ENCODE measurements around the gene WNT9A. TPM values are rescaled to one million over a fixed set of nuclear protein-coding genes. Genes with fewer than 3 reads are reported as not detected.

Gene WNT9A
- total and polyA plus RNA-seq, 2 of the 4 experiments (the other 2 are of a cell fraction): 0.18 to 0.36 TPM

GRCh38 chr1:227896710-227897655, 50.7 kb downstream of the WNT9A start:
- Histone ChIP-seq H3K36me3 (ENCODE audit: control insufficient read depth, insufficient read depth, low read length) (no peaks in the 10 kb centered on the region), H3K18ac (ENCODE audit: low read depth, low read length) (no peak overlapping the region), H2AFZ (replicated peaks; ENCODE audit: low read length, poor library complexity) (no peak overlapping the region), H3K9ac (ENCODE audit: low read depth, low read length) (no peak overlapping the region), H3K27ac (ENCODE audit: insufficient read depth, low read length) (no peak overlapping the region), H2BK5ac (ENCODE audit: low read depth, low read length, poor library complexity, severe bottlenecking) (no peak overlapping the region), H2BK15ac (ENCODE audit: low read depth, low read length) (no peak overlapping the region), H2AK9ac (replicated peaks; ENCODE audit: low read depth, low read length, poor library complexity) (no peak overlapping the region), H3K4ac (ENCODE audit: low read depth, low read length) (no peak overlapping the region), H3K23ac (ENCODE audit: low read depth, low read length) (no peak overlapping the region), H3K56ac (ENCODE audit: extremely low read depth, insufficient read depth, low read length) (no peak overlapping the region), H2AK5ac (ENCODE audit: low read depth, low read length) (no peak overlapping the region), H2BK20ac (ENCODE audit: low read depth, low read length) (no peak overlapping the region), H3K14ac (replicated peaks; ENCODE audit: low read depth, low read length) (no peak overlapping the region), H3K4me2 (ENCODE audit: low read depth, low read length) (no peak overlapping the region), H3K9me1 (ENCODE audit: insufficient read depth, low read length) (no peaks in the 10 kb centered on the region), H4K91ac (ENCODE audit: insufficient read depth, low read depth, low read length) (no peak overlapping the region), H4K20me1 (ENCODE audit: insufficient read depth, low read length) (no peaks in the 10 kb centered on the region), H3K79me1 (ENCODE audit: low read depth in 1 of 2, low read length in 2 of 2) (no peaks in the 10 kb centered on the region), H4K5ac (ENCODE audit: low read depth, low read length) (no peak overlapping the region), H3K27me3 (ENCODE audit: control insufficient read depth, insufficient read depth, low read length) (no peaks in the 10 kb centered on the region; the same call in 1 of the 2 replicates), H4K8ac (ENCODE audit: low read depth in 2 of 2, low read length in 2 of 2) (no peak overlapping the region), H3K4me1 (ENCODE audit: control insufficient read depth, insufficient read depth, low read length) (no peaks in the 10 kb centered on the region; the same call in 1 of the 2 replicates), H3K9me3 (ENCODE audit: control insufficient read depth, insufficient read depth, low read length) (no peaks in the 10 kb centered on the region), H3K4me3 (ENCODE audit: insufficient read depth, low read depth, low read length) (no peak overlapping the region), H2BK120ac (ENCODE audit: low read depth, low read length) (no peak overlapping the region)
- no TSS peak for BruUV-seq (replicated peaks)
- in situ Hi-C loops (cut with MboI; ENCODE audit: low sequenced_read_pairs): no loop called here
- ATAC-seq (ENCODE audit: low read depth) (no peak), DNase-seq (no peak)
- ChIA-PET CTCF (interaction anchor here (0.5 kb wide), 1 partner anchor 167 kb away, joined by 7 read pairs; no protein-coding TSS in a partner anchor), POLR2A (ENCODE audit: unreplicated experiment) (no interaction called here)
- intact Hi-C loops (cut with micrococcal nuclease): no loop called here
- dilution Hi-C loops (cut with HindIII; ENCODE audit: low sequenced_read_pairs, unreplicated experiment): no loop called here
- 20% methylated on average over 1 of the region's 9 CpGs; no CpG with 5 or more reads in 1 of the 2 experiments for WGBS, 2 experiments (ENCODE audit: extremely low coverage in 2 of 2, insufficient read length in 1 of 2)
- TF ChIP-seq, protein P1, sequence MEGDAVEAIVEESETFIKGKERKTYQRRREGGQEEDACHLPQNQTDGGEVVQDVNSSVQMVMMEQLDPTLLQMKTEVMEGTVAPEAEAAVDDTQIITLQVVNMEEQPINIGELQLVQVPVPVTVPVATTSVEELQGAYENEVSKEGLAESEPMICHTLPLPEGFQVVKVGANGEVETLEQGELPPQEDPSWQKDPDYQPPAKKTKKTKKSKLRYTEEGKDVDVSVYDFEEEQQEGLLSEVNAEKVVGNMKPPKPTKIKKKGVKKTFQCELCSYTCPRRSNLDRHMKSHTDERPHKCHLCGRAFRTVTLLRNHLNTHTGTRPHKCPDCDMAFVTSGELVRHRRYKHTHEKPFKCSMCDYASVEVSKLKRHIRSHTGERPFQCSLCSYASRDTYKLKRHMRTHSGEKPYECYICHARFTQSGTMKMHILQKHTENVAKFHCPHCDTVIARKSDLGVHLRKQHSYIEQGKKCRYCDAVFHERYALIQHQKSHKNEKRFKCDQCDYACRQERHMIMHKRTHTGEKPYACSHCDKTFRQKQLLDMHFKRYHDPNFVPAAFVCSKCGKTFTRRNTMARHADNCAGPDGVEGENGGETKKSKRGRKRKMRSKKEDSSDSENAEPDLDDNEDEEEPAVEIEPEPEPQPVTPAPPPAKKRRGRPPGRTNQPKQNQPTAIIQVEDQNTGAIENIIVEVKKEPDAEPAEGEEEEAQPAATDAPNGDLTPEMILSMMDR (conservative IDR thresholded peaks at IDR 0.05; ENCODE audit: low read depth, low read length): no peak
- TF ChIP-seq CHD1 (IDR thresholded peaks at IDR 0.05; ENCODE audit: low read depth, low read length): no peak
- no peak for TF ChIP-seq RAD21 (IDR thresholded peaks at IDR 0.05; ENCODE audit: low read length)
- TF ChIP-seq, protein P2, sequence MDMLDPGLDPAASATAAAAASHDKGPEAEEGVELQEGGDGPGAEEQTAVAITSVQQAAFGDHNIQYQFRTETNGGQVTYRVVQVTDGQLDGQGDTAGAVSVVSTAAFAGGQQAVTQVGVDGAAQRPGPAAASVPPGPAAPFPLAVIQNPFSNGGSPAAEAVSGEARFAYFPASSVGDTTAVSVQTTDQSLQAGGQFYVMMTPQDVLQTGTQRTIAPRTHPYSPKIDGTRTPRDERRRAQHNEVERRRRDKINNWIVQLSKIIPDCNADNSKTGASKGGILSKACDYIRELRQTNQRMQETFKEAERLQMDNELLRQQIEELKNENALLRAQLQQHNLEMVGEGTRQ (IDR thresholded peaks at IDR 0.05; ENCODE audit: low read depth, low read length): no peak
- TF ChIP-seq NFE2L2 (IDR thresholded peaks at IDR 0.05; ENCODE audit: low read depth, low read length): no peak
- TF ChIP-seq, protein P3, sequence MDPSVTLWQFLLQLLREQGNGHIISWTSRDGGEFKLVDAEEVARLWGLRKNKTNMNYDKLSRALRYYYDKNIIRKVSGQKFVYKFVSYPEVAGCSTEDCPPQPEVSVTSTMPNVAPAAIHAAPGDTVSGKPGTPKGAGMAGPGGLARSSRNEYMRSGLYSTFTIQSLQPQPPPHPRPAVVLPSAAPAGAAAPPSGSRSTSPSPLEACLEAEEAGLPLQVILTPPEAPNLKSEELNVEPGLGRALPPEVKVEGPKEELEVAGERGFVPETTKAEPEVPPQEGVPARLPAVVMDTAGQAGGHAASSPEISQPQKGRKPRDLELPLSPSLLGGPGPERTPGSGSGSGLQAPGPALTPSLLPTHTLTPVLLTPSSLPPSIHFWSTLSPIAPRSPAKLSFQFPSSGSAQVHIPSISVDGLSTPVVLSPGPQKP (IDR thresholded peaks at IDR 0.05; ENCODE audit: borderline replicate concordance, low read depth, low read length): no peak
- no peak for TF ChIP-seq CEBPB (IDR thresholded peaks at IDR 0.05; ENCODE audit: low read depth, low read length)
- no peak for TF ChIP-seq POLR2A (IDR thresholded peaks at IDR 0.05; ENCODE audit: low read depth, low read length)
- no peak for TF ChIP-seq SMC3 (IDR thresholded peaks at IDR 0.05; ENCODE audit: low read depth, low read length)
- TF ChIP-seq MAFK (IDR thresholded peaks at IDR 0.05; ENCODE audit: low read depth, low read length): no peak
- TF ChIP-seq FOS (IDR thresholded peaks at IDR 0.05; ENCODE audit: low read depth, low read length): no peak
- no peak for TF ChIP-seq RCOR1 (IDR thresholded peaks at IDR 0.05; ENCODE audit: insufficient replicate concordance, low read length)
- no peak for TF ChIP-seq MXI1 (IDR thresholded peaks at IDR 0.05; ENCODE audit: borderline replicate concordance, low read depth, low read length)
- no peak for TF ChIP-seq BHLHE40 (IDR thresholded peaks at IDR 0.05; ENCODE audit: low read depth, low read length)
- TF ChIP-seq RFX5 (IDR thresholded peaks at IDR 0.05; ENCODE audit: low read depth, low read length): no peak
